ENCODE data around the gene CEBPA.

DNA sequence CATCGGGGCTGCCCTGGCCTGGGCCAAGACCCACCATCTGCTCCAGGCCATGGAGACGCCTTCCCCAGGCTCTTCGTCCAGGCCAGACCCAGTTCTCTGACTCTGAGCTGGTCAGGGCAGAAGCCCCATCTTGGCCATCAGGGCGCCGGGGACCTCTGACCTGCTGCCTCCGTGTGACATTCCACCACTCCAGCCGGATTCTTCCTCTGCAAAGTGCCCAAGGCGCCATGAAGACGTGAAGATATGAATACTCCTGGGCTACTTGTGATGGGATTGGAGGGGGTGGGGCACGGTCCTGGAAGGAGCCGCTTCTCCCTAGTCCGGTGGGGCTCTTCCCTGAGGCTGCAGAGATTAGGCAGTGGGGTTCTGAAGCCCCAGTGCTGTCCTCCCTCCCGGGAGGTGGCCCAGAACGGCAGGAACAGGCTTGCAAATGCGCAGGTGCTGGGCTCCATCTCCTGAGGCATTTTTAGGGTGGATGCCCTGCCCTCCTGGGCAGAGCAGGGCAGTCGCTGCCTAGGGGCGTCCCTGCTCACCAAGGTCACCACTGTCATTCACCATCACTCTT is 50.7 kb downstream of the CEBPA start:
- no peak for TF ChIP-seq POLR2A (IDR thresholded peaks at IDR 0.05; ENCODE audit: low read depth, low read length)
- TF ChIP-seq POLR2AphosphoS5 (IDR thresholded peaks at IDR 0.05; ENCODE audit: low read depth, low read length): no peak

All from GM12892 (cell line).